Measurements from ENCODE around the gene AP3S2. TPM values are rescaled to one million over a fixed set of nuclear protein-coding genes. Genes with fewer than 3 reads are reported as not detected.

Gene AP3S2
- total and polyA plus RNA-seq, 7 experiments from 2014 or later: 24.3 to 32.8 (median 28.5) TPM

DNA sequence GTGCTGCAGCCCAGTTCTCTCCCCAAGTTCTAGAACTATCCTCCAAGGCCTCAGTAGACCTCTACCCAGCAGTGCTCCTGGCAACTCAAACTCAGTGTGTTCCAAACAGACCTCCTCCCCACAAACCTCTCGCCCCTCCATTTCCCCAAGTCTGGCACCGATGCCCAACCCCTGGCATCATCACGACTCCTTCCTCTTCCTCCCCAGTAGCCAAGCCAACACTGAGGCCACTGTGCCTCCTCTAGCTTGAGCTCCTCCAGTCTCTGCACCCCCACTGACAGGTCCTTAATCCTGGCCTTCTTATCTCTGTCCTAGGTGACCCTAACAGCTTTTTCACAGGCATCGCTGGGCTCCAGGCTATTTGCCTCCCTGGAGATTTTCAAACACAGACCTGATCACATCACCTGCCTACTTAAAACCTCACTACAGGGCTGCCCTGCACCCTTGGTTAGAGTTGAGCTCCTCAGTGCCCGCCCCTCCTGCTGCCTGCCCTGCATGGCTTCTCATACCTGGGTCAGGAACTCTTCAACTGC is 12.1 kb upstream of the AP3S2 start:
- H3K4me3 Mint-ChIP-seq: no peak overlapping the region
- intact Hi-C loops (cut with micrococcal nuclease): no loop called here
- ChIA-PET CTCF (no interaction called here), POLR2A (no interaction called here)
- H3K36me3 Mint-ChIP-seq: no peaks in the 10 kb centered on the region
- H3K36me3 ChIP-seq (ENCODE audit: control insufficient read depth in 2 of 3, insufficient read depth in 3 of 3, low read length in 3 of 3): no peaks in the 10 kb centered on the region
- no peak overlapping the region for H3K4me3 ChIP-seq (ENCODE audit: low read length)
- H3K4me1 ChIP-seq (ENCODE audit: control insufficient read depth in 2 of 2, insufficient read depth in 2 of 2, low read length in 2 of 2): no peaks in the 10 kb centered on the region
- H3K27ac ChIP-seq (ENCODE audit: low read depth, low read length): no peak overlapping the region
- H3K4me1 Mint-ChIP-seq: peaks cover 0 to 8% (median 0%) of the 10 kb centered on the region in 7 donors
- peaks cover 10 to 14% (median 12%) of the 10 kb centered on the region in 5 donors for H3K27me3 Mint-ChIP-seq
- ATAC-seq (no peak), DNase-seq (no peak)
- no peaks in the 10 kb centered on the region for H3K27me3 ChIP-seq (ENCODE audit: control insufficient read depth in 2 of 2, insufficient read depth in 2 of 2, low read length in 2 of 2)
- no peak overlapping the region for H3K27ac Mint-ChIP-seq
- H3K9me3 ChIP-seq (ENCODE audit: control insufficient read depth in 2 of 3, low read length in 3 of 3): no peaks in the 10 kb centered on the region
- H3K9me3 Mint-ChIP-seq: no peaks in the 10 kb centered on the region

DNA sequence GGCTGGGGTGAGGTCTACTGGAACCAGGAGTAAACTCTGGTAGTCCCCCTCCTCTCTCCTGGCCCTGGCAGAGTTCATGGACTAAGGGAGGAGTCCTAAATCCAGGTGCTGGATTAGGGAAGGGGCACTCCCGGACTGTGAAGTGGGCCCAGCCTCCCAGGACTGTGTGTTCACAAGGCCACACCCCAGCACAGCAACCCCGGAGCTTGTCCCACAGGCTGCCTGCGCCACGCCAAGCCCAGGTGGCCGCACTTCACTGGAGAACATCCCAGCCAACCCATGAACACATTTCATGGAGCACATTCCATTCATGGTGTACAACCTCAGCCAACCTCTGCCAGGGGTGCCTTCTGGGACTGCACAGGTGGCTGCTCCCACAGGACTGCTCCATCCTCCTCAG is 10.7 kb upstream of the AP3S2 start:
- Histone ChIP-seq H3K4me3 (ENCODE audit: low read length) (no peak overlapping the region), H3K9me3 (ENCODE audit: control insufficient read depth in 2 of 3, low read length in 3 of 3) (no peaks in the 10 kb centered on the region), H3K27ac (ENCODE audit: low read depth, low read length) (no peak overlapping the region), H3K27me3 (ENCODE audit: control insufficient read depth in 2 of 2, insufficient read depth in 2 of 2, low read length in 2 of 2) (no peaks in the 10 kb centered on the region), H3K4me1 (ENCODE audit: control insufficient read depth in 2 of 2, insufficient read depth in 2 of 2, low read length in 2 of 2) (no peaks in the 10 kb centered on the region), H3K36me3 (ENCODE audit: control insufficient read depth in 2 of 3, insufficient read depth in 3 of 3, low read length in 3 of 3) (no peaks in the 10 kb centered on the region)
- no peaks in the 10 kb centered on the region for H3K9me3 Mint-ChIP-seq
- intact Hi-C loops (cut with micrococcal nuclease): no loop called here
- peaks cover 0 to 8% (median 3%) of the 10 kb centered on the region in 5 donors for H3K27me3 Mint-ChIP-seq
- H3K27ac Mint-ChIP-seq: no peak overlapping the region
- H3K4me1 Mint-ChIP-seq: peaks cover 0 to 8% (median 0%) of the 10 kb centered on the region in 7 donors
- POLR2A ChIA-PET: interaction anchor here (1.3 kb wide), 1 partner anchor 8 kb away, joined by 3 read pairs; the partner anchor contains the start of gene ARPIN
- DNase-seq (no peak), ATAC-seq (no peak)
- H3K36me3 Mint-ChIP-seq: no peaks in the 10 kb centered on the region
- CTCF ChIA-PET: no interaction called here
- no peak overlapping the region for H3K4me3 Mint-ChIP-seq

DNA sequence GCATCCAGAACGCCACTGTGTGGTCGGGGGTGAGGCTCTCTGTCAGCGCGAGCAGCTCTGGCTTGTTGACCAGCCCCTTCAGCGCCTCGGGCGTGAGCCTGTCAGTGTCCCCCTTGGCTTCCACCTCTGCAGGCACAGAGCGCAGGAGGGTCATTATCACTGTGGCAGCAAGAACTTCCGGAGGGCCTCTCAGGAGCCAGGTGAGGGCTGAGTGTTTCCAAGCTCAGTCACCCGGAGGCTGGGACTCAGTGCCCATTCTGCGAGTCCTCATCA is 10.0 kb upstream of the AP3S2 start:
- Mint-ChIP-seq H3K4me3 (no peak overlapping the region), H3K9me3 (no peaks in the 10 kb centered on the region), H3K27ac (no peak overlapping the region), H3K27me3 (peaks cover 0 to 4% (median 0%) of the 10 kb centered on the region in 5 donors), H3K36me3 (no peaks in the 10 kb centered on the region), H3K4me1 (peaks cover 0 to 8% (median 0%) of the 10 kb centered on the region in 7 donors)
- Histone ChIP-seq H3K9me3 (ENCODE audit: control insufficient read depth in 2 of 3, low read length in 3 of 3) (no peaks in the 10 kb centered on the region), H3K27ac (ENCODE audit: low read depth, low read length) (no peak overlapping the region), H3K36me3 (ENCODE audit: control insufficient read depth in 2 of 3, insufficient read depth in 3 of 3, low read length in 3 of 3) (no peaks in the 10 kb centered on the region), H3K27me3 (ENCODE audit: control insufficient read depth in 2 of 2, insufficient read depth in 2 of 2, low read length in 2 of 2) (no peaks in the 10 kb centered on the region), H3K4me1 (ENCODE audit: control insufficient read depth in 2 of 2, insufficient read depth in 2 of 2, low read length in 2 of 2) (no peaks in the 10 kb centered on the region), H3K4me3 (ENCODE audit: low read length) (no peak overlapping the region)
- ATAC-seq: no peak
- CTCF ChIA-PET: interaction anchor here (0.8 kb wide), 1 partner anchor 27 kb away, joined by 3 read pairs; no protein-coding TSS in a partner anchor
- intact Hi-C loops (cut with micrococcal nuclease): no loop called here
- POLR2A ChIA-PET: interaction anchor here (1.3 kb wide), 1 partner anchor 9 kb away, joined by 3 read pairs; the partner anchor contains the start of gene ARPIN
- DNase-seq: no peak

DNA sequence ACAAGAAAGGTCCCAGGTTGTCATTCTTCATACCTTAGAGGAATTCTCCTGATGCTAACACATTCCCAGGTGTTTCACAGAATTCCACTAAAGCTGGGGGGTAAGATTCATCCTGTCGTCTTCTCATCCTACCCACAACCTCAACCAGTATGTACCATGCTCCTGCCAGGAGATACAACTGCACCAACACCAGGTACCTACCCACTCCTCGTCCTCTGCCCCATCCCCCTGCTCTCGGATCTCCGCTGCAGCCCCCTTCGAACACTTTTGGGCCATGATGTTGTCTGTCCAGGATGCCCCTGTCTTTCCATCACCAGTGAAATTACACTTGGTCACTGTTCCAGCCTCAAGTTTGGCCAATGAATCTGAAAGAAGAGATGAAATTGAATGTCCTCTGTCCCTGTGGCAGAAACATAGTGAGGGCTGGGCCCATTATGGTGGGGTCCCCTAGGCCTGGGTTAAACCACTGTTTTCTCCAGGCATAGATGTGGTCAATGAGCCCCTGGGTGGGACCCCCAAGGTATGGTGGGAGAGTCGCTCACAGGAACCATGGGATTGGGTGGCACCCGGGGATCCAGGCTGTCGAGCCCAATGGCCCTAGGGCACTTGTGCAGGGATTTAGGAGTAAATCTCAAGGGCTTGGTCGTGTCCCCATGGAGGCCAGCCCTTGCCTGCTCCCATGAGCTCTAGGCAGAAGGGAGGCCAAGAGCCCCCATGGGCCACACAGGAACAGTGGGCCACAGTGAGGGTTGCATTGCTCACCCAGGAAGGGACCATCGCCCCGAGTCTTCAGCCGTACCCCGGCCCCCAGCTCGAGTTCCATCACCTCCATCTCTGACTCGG is 9.4 kb upstream of the AP3S2 start:
- no peak overlapping the region for H3K27ac ChIP-seq (ENCODE audit: low read depth, low read length)
- H3K27me3 Mint-ChIP-seq: peaks cover 0 to 4% (median 0%) of the 10 kb centered on the region in 5 donors
- no peaks in the 10 kb centered on the region for H3K4me1 ChIP-seq (ENCODE audit: control insufficient read depth in 2 of 2, insufficient read depth in 2 of 2, low read length in 2 of 2)
- intact Hi-C loops (cut with micrococcal nuclease): no loop called here
- DNase-seq (no peak), ATAC-seq (no peak)
- no peak overlapping the region for H3K4me3 ChIP-seq (ENCODE audit: low read length)
- no peaks in the 10 kb centered on the region for H3K27me3 ChIP-seq (ENCODE audit: control insufficient read depth in 2 of 2, insufficient read depth in 2 of 2, low read length in 2 of 2)
- no peaks in the 10 kb centered on the region for H3K9me3 Mint-ChIP-seq
- H3K27ac Mint-ChIP-seq: peak overlapping the region in 1 of 9 donors; percentile 5
- H3K36me3 Mint-ChIP-seq: no peaks in the 10 kb centered on the region
- ChIA-PET POLR2A (no interaction called here), CTCF (interaction anchor here (0.8 kb wide), 1 partner anchor 26 kb away, joined by 3 read pairs; no protein-coding TSS in a partner anchor)
- H3K4me3 Mint-ChIP-seq: no peak overlapping the region
- H3K4me1 Mint-ChIP-seq: peaks cover 0 to 8% (median 0%) of the 10 kb centered on the region in 7 donors
- no peaks in the 10 kb centered on the region for H3K36me3 ChIP-seq (ENCODE audit: control insufficient read depth in 2 of 3, insufficient read depth in 3 of 3, low read length in 3 of 3)
- no peaks in the 10 kb centered on the region for H3K9me3 ChIP-seq (ENCODE audit: control insufficient read depth in 2 of 3, low read length in 3 of 3)

- Mint-ChIP-seq H3K36me3 (no peaks in the 10 kb centered on the region), H3K27ac (no peak overlapping the region), H3K4me3 (no peak overlapping the region), H3K27me3 (peaks cover 0 to 4% (median 0%) of the 10 kb centered on the region in 5 donors), H3K9me3 (no peaks in the 10 kb centered on the region), H3K4me1 (peaks cover 0 to 7% (median 0%) of the 10 kb centered on the region in 7 donors)
- no peaks in the 10 kb centered on the region for H3K36me3 ChIP-seq (ENCODE audit: control insufficient read depth in 2 of 3, insufficient read depth in 3 of 3, low read length in 3 of 3)
- ChIA-PET POLR2A (no interaction called here), CTCF (interaction anchor here (1.1 to 1.4 kb wide), 2 partner anchors 170 kb away, joined by 3 to 8 read pairs; no protein-coding TSS in a partner anchor)
- DNase-seq: no peak
- no peaks in the 10 kb centered on the region for H3K4me1 ChIP-seq (ENCODE audit: control insufficient read depth in 2 of 2, insufficient read depth in 2 of 2, low read length in 2 of 2)
- no peak overlapping the region for H3K4me3 ChIP-seq (ENCODE audit: low read length)
- ATAC-seq: no peak
- H3K27me3 ChIP-seq (ENCODE audit: control insufficient read depth in 2 of 2, insufficient read depth in 2 of 2, low read length in 2 of 2): no peaks in the 10 kb centered on the region
- intact Hi-C loops (cut with micrococcal nuclease): no loop called here
- H3K27ac ChIP-seq (ENCODE audit: low read depth, low read length): no peak overlapping the region
- no peaks in the 10 kb centered on the region for H3K9me3 ChIP-seq (ENCODE audit: control insufficient read depth in 2 of 3, low read length in 3 of 3)
These were observed 7.1 kb upstream of the AP3S2 start for GRCh38 chr15:89900849-89901248.

DNA sequence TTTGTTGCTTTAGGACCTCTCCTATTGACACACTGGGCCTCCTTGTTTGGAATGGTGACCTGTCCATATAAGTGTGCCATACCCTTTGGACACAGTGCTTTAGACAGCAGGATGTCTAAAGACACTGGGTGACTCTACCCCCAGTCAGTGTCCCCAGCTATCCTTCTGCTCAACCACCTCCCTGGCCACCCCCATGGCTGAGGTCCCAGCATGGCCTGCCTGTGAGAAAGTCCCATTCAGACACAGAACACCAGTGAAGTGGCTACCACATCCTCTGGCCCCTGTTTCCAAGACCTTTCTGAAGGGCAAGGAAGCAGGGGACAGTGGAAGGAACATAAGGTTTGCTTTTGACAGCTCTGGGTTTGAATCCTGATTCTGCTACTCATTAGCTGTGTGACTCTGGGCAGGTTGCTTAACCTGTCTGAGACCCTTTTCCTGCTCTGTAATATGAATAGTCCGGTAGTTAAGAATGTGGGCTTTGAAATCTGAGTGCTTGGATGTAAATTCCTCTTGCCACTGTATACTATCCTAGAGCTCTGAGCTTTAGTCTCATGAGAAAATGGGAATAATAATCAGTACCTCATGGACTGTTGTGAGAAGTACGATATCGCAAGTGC is 6.3 kb upstream of the AP3S2 start:
- H3K4me3 Mint-ChIP-seq: no peak overlapping the region
- Histone ChIP-seq H3K9me3 (ENCODE audit: control insufficient read depth in 2 of 3, low read length in 3 of 3) (no peaks in the 10 kb centered on the region), H3K4me3 (ENCODE audit: low read length) (no peak overlapping the region), H3K36me3 (ENCODE audit: control insufficient read depth in 2 of 3, insufficient read depth in 3 of 3, low read length in 3 of 3) (no peaks in the 10 kb centered on the region), H3K4me1 (ENCODE audit: control insufficient read depth in 2 of 2, insufficient read depth in 2 of 2, low read length in 2 of 2) (no peaks in the 10 kb centered on the region), H3K27me3 (ENCODE audit: control insufficient read depth in 2 of 2, insufficient read depth in 2 of 2, low read length in 2 of 2) (no peaks in the 10 kb centered on the region), H3K27ac (ENCODE audit: low read depth, low read length) (no peak overlapping the region)
- H3K36me3 Mint-ChIP-seq: no peaks in the 10 kb centered on the region
- H3K27me3 Mint-ChIP-seq: peaks cover 0 to 4% (median 0%) of the 10 kb centered on the region in 5 donors
- POLR2A ChIA-PET: no interaction called here
- H3K9me3 Mint-ChIP-seq: no peaks in the 10 kb centered on the region
- CTCF ChIA-PET: interaction anchor here (1.2 to 1.4 kb wide), 2 partner anchors 58 to 171 kb away, joined by 3 to 8 read pairs; no protein-coding TSS in a partner anchor
- H3K27ac Mint-ChIP-seq: peak overlapping the region in 1 of 9 donors; percentile 64
- DNase-seq: no peak
- intact Hi-C loops (cut with micrococcal nuclease): loop anchor here (10.0 kb wide), 2 partner anchors 365 to 565 kb away; partner anchors contain the start of genes POLG (in 2 of the 2) and NGRN (in 1 of the 2)
- peaks cover 0 to 2% (median 2%) of the 10 kb centered on the region in 7 donors for H3K4me1 Mint-ChIP-seq
- no peak for ATAC-seq
